H1 (cell line): ENCODE measurements around the gene DPM3. TPM values are rescaled to one million over a fixed set of nuclear protein-coding genes. Genes with fewer than 3 reads are reported as not detected.

Experiments
- ASH2L ChIP-seq: fragments of 200-600, 300-600 bp; sonication (generic); IDR thresholded peaks from one replicate; pipeline ENCODE4 v1.7.1; 2017; ENCODE audit warnings: low read length
- BACH1 ChIP-seq: IDR thresholded peaks from 2 replicates; pipeline ENCODE4 v1.6.1; 2012; ENCODE audit warnings: low read length, improper control_type of control experiment
- BCL11A ChIP-seq, 2 experiments: IDR thresholded peaks; one replicate each; pipeline ENCODE4 v1.6.1; 2011; ENCODE audit warnings: low read depth in 2 of 2, low read length in 2 of 2, mild to moderate bottlenecking in 2 of 2
- BRCA1 ChIP-seq: IDR thresholded peaks from 2 replicates; pipeline ENCODE4 v1.6.1; 2012; ENCODE audit warnings: low read depth, low read length, improper control_type of control experiment
- CBX5 ChIP-seq: fragments of 300-800, 300-1000 bp; sonication (generic); IDR thresholded peaks from 2 replicates; pipeline ENCODE4 v1.7.1; 2016; ENCODE audit warnings: antibody characterized with exemption, low read length, low read depth
- FOSL1 ChIP-seq: IDR thresholded peaks from 2 replicates; pipeline ENCODE4 v1.6.1; 2011; ENCODE audit warnings: mild to moderate bottlenecking, low read depth, low read length, moderate library complexity; ENCODE audit not compliant: insufficient read depth
- GABPA ChIP-seq: IDR thresholded peaks from 2 replicates; pipeline ENCODE4 v1.6.1; 2011; ENCODE audit warnings: mild to moderate bottlenecking, low read length, moderate library complexity, borderline replicate concordance; ENCODE audit not compliant: insufficient read depth
- HDAC6 ChIP-seq: IDR thresholded peaks from one replicate; pipeline ENCODE4 v1.7.1; 2012; ENCODE audit warnings: low read depth, mild to moderate bottlenecking, inconsistent platforms, low read length, moderate library complexity
- KDM1A ChIP-seq: fragments of 200-600, 300-600 bp; sonication (generic); IDR thresholded peaks from 2 replicates; pipeline ENCODE4 v1.7.1; 2016; ENCODE audit warnings: mild to moderate bottlenecking, low read length, borderline replicate concordance
- POLR2A ChIP-seq, 2 experiments: IDR thresholded peaks; 1 replicate in 1 of 2; 2 replicates in 1 of 2; pipeline ENCODE4 v1.6.1; 2011; ENCODE audit warnings: low read depth in 2 of 2, low read length in 2 of 2, mild to moderate bottlenecking in 2 of 2; ENCODE audit errors: control extremely low read depth in 1 of 2
- RAD21 ChIP-seq, 2 experiments: IDR thresholded peaks in 1 of 2; conservative IDR thresholded peaks in 1 of 2; 2 replicates each; pipeline ENCODE4 v1.6.1; 2011; ENCODE audit warnings: low read depth in 2 of 2, low read length in 2 of 2, improper control_type of control experiment in 1 of 2, inconsistent platforms in 1 of 2, mild to moderate bottlenecking in 1 of 2, moderate library complexity in 1 of 2
- RXRA ChIP-seq: IDR thresholded peaks from 2 replicates; pipeline ENCODE4 v1.6.1; 2011; ENCODE audit warnings: low read depth, mild to moderate bottlenecking, low read length, moderate library complexity; ENCODE audit not compliant: insufficient read depth
- SIN3A ChIP-seq, 2 experiments: IDR thresholded peaks in 1 of 2; conservative IDR thresholded peaks in 1 of 2; 2 replicates each; pipeline ENCODE4 v1.6.1; 2011 to 2012; ENCODE audit warnings: low read length in 2 of 2, improper control_type of control experiment in 1 of 2, low read depth in 1 of 2, mild to moderate bottlenecking in 1 of 2
- SP1 ChIP-seq: IDR thresholded peaks from 2 replicates; pipeline ENCODE4 v1.6.1; 2011; ENCODE audit warnings: low read depth, low read length
- SP4 ChIP-seq: IDR thresholded peaks from 2 replicates; pipeline ENCODE4 v1.6.1; 2012; ENCODE audit warnings: low read length, inconsistent platforms
- TBP ChIP-seq: IDR thresholded peaks from 2 replicates; pipeline ENCODE4 v1.6.1; 2011; ENCODE audit warnings: low read depth, low read length, improper control_type of control experiment
- TEAD4 ChIP-seq: IDR thresholded peaks from 2 replicates; pipeline ENCODE4 v1.6.1; 2012; ENCODE audit warnings: low read depth, low read length, inconsistent platforms, mixed read lengths
- YY1 ChIP-seq: IDR thresholded peaks from 2 replicates; pipeline ENCODE4 v1.6.1; 2011; ENCODE audit warnings: low read depth, mild to moderate bottlenecking, low read length
- polyA plus RNA-seq, 7 experiments: library from polyadenylated mRNA; depleted of rRNA in 3 of 7; stranded (reverse) in 5 of 7; unstranded in 2 of 7; fragments of >200 nt in 5 of 7; fragments of 200-250 nt in 2 of 7; gene quantifications; 1 replicate in 5 of 7; 2 replicates in 1 of 7; 4 replicates in 1 of 7; pipeline versions ENCODE4 v1.2.1 to v1.2.3, GENCODE V29; 2011 to 2013; ENCODE audit warnings: missing spikeins in 2 of 7, mixed read lengths in 2 of 7
- total RNA-seq: library from RNA; stranded (reverse); fragmentation: NEBNext Ultra II Directional; extraction: Animal tissue kit (Norgen Biotek cat#: 25700); gene quantifications from 2 replicates; pipeline ENCODE4 v1.2.1, GENCODE V29; 2021
- TF ChIP-seq, protein P1 (sequence below): IDR thresholded peaks from 2 replicates; pipeline ENCODE4 v1.6.1; 2012; ENCODE audit warnings: inconsistent platforms
- TF ChIP-seq, protein P2 (sequence below): IDR thresholded peaks from 2 replicates; pipeline ENCODE4 v1.6.1; 2011; ENCODE audit warnings: low read depth, mild to moderate bottlenecking, low read length; ENCODE audit not compliant: insufficient read depth

Gene DPM3
- total and polyA plus RNA-seq, 2 of the 8 experiments (the other 6 are each of a cell fraction or from before 2014, with no cell fraction given), result 44.8 to 227 TPM

DNA sequence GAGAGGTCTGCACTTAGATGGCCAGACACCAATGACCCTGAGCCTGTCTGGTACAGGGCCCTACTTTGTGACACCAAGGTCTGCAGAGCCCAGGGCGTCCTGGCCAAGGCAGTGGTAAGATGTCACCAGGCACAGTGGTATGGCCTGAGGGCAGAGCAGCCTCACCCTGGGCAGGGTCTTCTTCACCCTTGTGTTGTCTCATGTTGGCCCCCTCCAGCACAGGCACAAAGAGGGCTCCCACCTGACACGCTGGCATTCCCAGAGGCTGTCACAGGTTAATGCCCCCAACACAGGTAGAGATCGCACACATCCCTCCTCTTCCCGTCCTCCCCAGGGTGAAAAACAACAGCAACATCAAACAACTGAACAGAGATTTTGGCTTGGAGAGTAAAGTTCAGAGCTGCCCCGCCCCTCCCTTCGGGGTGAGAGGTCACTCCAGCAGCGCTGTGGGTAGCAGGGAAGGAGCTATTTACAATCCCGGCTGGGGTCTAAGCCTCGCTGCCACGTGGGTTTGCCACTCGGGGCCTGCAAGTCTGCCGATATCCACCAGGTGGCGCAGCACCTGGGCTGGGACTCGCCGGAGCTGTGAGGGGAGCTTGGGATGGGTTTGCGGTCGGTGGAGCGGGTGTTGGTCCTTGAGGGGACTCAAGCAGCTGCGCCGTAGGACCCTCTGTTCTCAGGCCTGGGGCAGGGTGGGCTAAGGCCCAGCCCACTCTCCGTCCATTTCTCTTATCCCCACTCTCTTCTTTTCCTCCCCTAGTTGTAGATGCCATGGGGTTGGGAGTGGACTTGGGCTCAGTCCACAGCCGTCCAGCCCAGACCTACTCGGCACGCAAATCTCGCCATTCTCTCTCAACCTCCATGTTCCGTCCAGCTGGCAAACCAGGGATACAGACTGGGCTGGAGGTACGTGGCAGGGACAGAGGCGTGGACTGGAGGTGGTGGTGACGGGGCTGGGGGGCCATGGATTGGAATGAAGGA lies 49.0 kb downstream of the DPM3 start (continued):
- peak; percentile 91 for TF ChIP-seq BACH1
- no peak for TF ChIP-seq CBX5
- TF ChIP-seq SIN3A (conservative IDR thresholded peaks at IDR 0.05 in 1 of 2, IDR thresholded peaks at IDR 0.05 in 1 of 2; ENCODE audit: low read depth in 1 of 2, low read length in 2 of 2), result peak; percentile 59 to 87; a peak in 2 of 4 replicates
- TF ChIP-seq GABPA, result peak; percentile 27; the same call in 1 of the 2 replicates
- TF ChIP-seq YY1, result 0 out of 2 replicates have a peak, but pooled peaks have one; percentile 12
- peak; percentile 24; the same call in 1 of the 2 replicates for TF ChIP-seq SP1
- TF ChIP-seq ASH2L, result no peak
- TF ChIP-seq BRCA1, result no peak
- no peak for TF ChIP-seq BCL11A (IDR thresholded peaks at IDR 0.05; ENCODE audit: low read depth in 2 of 2, low read length in 2 of 2)
- no peak for TF ChIP-seq SP4
- TF ChIP-seq KDM1A, result no peak
- no peak for TF ChIP-seq HDAC6
- no peak for TF ChIP-seq FOSL1
- peak; percentile 80 to 87 for TF ChIP-seq RAD21 (IDR thresholded peaks at IDR 0.05 in 1 of 2, conservative IDR thresholded peaks at IDR 0.05 in 1 of 2; ENCODE audit: low read depth in 2 of 2, low read length in 2 of 2)
- TF ChIP-seq RXRA, result 0 out of 2 replicates have a peak, but pooled peaks have one; percentile 21
- no peak for TF ChIP-seq POLR2A (IDR thresholded peaks at IDR 0.05; ENCODE audit: control extremely low read depth in 1 of 2, low read depth in 2 of 2, low read length in 2 of 2)
- TF ChIP-seq, protein P1, sequence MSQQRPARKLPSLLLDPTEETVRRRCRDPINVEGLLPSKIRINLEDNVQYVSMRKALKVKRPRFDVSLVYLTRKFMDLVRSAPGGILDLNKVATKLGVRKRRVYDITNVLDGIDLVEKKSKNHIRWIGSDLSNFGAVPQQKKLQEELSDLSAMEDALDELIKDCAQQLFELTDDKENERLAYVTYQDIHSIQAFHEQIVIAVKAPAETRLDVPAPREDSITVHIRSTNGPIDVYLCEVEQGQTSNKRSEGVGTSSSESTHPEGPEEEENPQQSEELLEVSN, result peak; percentile 46; the same call in 1 of the 2 replicates
- 0 out of 2 replicates have a peak, but pooled peaks have one; percentile 4 for TF ChIP-seq TEAD4
- TF ChIP-seq TBP, result no peak; the same call in 1 of the 2 replicates
- TF ChIP-seq, protein P2, sequence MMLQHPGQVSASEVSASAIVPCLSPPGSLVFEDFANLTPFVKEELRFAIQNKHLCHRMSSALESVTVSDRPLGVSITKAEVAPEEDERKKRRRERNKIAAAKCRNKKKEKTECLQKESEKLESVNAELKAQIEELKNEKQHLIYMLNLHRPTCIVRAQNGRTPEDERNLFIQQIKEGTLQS, result peak; percentile 44; the same call in 1 of the 2 replicates
